ENCODE measurements around the gene ZFAND2B. TPM values are rescaled to one million over a fixed set of nuclear protein-coding genes. Genes with fewer than 3 reads are reported as not detected.
A peak's percentile ranks its signal among the peaks of the same experiment; 100 is the strongest.

The ZFAND2B gene
- total RNA-seq, 1 donor from 2014 or later: 29.3 TPM

DNA sequence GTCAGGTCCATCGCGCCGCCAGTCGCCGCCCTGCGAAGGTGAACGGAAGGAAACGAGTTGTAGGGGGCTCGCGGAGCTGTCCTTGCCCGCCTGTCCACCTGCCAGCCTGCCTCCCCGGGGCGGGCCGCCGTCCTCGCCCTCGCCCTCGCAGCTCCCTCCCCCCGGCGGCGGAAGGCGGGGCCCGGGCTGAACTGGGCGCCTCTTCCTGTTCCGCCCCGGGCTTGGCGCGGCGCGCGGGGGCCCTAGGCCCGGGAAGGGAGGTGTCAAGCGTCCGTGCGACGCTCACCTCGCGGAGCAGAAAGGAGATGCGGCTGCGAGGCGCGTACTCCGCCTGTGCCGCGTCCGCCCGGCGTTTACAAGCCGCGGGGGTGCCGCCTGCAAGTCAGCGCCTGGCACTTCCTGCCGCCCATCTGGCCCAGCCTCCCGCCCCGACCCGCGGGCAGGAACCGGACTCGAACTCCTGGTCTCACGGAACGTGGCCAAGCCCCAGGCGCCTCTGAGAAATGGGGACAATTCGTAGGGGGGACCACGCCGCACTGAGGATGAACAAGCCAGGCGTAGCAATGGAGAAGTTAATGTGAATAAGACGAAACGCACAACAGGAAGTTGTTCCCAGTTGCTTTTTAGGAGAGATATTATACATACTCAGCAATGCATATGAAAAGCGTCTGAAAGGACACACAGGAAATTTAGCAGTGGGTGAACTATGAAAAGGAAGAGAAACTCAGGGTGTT is 29.6 kb upstream of the ZFAND2B start, which contains the start of gene CNPPD1:
Gene CNPPD1, minus strand, starts transcription at position 108 of the 734 bp plus-strand sequence. Its CDS starts 97 bp downstream, at position 11.
- TF ChIP-seq, protein P1, sequence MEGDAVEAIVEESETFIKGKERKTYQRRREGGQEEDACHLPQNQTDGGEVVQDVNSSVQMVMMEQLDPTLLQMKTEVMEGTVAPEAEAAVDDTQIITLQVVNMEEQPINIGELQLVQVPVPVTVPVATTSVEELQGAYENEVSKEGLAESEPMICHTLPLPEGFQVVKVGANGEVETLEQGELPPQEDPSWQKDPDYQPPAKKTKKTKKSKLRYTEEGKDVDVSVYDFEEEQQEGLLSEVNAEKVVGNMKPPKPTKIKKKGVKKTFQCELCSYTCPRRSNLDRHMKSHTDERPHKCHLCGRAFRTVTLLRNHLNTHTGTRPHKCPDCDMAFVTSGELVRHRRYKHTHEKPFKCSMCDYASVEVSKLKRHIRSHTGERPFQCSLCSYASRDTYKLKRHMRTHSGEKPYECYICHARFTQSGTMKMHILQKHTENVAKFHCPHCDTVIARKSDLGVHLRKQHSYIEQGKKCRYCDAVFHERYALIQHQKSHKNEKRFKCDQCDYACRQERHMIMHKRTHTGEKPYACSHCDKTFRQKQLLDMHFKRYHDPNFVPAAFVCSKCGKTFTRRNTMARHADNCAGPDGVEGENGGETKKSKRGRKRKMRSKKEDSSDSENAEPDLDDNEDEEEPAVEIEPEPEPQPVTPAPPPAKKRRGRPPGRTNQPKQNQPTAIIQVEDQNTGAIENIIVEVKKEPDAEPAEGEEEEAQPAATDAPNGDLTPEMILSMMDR (IDR thresholded peaks at IDR 0.05; ENCODE audit: unreplicated experiment): no peak
- DNase-seq (ENCODE audit: low spot score, unreplicated experiment): peak; percentile 73
- peak within 1 kb of the TSS; percentile 87 for H3K4me3 Mint-ChIP-seq (ENCODE audit: low read depth)
- peaks cover 8% of the 10 kb centered on the region for H3K36me3 Mint-ChIP-seq (ENCODE audit: insufficient read depth)
- H3K27ac Mint-ChIP-seq: peak within 1 kb of the TSS; percentile 97
- no peaks in the 10 kb centered on the region for H3K27me3 Mint-ChIP-seq
- H3K9me3 Mint-ChIP-seq (ENCODE audit: low read depth): no peaks in the 10 kb centered on the region
- H3K4me1 Mint-ChIP-seq (ENCODE audit: low read depth): peaks cover 20% of the 10 kb centered on the region

DNA sequence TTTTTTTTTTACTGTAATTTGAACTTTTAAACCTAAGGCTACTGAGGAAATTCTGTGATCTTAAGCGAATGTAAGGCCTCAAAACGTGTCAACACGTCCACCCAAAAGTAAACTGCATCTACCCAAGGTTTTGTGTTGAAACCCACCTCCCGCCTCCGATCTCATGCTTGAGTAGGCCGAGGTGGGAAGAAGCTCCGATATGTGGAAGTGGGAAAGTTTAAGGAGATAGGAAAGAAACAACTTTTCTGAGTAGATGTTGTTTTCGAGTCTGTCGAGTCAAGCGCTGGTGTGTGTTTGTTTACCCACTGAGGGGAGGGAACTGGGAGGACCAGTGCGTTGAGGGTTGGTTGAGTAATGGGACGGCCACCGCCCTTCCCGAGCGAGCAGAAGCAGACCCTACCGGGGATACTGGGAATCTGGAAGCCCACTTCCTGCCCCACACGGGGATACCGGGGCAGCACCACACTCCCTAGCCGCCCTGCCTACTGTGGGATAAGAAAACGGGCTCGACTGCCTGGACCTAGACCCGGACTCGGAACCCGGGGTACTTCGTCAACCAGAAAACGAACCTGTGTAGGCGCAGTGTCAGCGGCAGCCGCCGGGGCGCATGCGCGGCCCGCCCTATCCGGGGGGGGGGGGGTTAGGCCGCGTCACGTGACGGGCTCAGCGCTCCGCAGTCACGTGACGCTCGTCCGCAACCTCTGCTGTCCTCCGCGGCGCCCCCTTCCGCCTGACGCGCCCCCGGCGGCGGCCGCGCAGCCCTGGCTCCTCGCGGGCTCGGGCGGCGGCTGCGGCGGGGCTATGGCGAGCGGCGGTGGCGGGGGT is 28.8 kb upstream of the ZFAND2B start, which contains the start of gene RETREG2:
Gene RETREG2, plus strand, starts transcription at position 724 of the 825 bp plus-strand sequence. Its CDS starts 78 bp downstream, at position 802.
- TF ChIP-seq, protein P1 (IDR thresholded peaks at IDR 0.05; ENCODE audit: unreplicated experiment): peak; percentile 54
- peaks cover 20% of the 10 kb centered on the region for H3K4me1 Mint-ChIP-seq (ENCODE audit: low read depth)

DNA sequence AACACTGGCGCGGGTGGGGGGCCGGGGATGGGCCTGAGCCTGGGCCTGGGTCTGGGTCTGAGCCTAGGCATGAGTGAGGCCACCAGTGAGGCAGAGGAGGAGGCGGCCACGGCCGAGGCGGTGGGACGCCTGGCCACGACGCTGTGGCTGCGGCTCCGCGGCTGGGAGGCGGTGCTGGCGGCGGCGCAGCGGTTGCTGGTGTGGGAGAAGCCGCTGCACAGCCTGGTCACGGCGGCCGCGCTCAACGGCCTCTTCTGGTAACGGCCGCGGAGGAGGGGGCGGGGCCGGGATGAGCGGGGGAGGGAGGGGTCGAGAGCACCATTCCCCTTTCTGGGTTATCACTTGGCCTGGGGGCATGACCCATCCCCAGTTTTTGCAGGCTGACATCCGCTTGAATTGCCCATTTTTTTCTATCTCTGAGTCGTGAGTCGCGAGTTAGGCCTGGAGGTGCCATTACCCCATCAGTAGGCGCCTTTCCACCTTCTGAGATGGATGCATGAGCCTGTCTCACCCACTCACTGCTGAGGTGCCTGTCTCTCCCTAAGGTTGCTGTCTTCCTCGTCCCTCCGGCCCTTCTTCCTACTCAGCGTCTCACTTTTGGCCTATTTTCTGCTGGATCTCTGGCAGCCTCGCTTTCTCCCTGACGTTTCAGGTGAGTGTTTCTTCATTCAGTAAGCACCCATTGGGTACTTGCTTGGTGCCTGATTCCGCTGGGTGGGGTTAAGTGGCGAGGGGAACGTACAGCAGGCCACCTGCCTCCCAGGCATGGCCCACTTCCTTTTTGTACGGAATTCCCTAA is 28.0 kb upstream of the ZFAND2B start:
- DNase-seq (ENCODE audit: low spot score, unreplicated experiment): no peak
- H3K36me3 Mint-ChIP-seq (ENCODE audit: insufficient read depth): peaks cover 10% of the 10 kb centered on the region
- H3K27ac Mint-ChIP-seq: peak overlapping the region; percentile 78
- no peaks in the 10 kb centered on the region for H3K9me3 Mint-ChIP-seq (ENCODE audit: low read depth)
- TF ChIP-seq, protein P1 (IDR thresholded peaks at IDR 0.05; ENCODE audit: unreplicated experiment): no peak
- peaks cover 20% of the 10 kb centered on the region for H3K4me1 Mint-ChIP-seq (ENCODE audit: low read depth)
- no peaks in the 10 kb centered on the region for H3K27me3 Mint-ChIP-seq
- H3K4me3 Mint-ChIP-seq (ENCODE audit: low read depth): peak overlapping the region; percentile 79

More for the DNA sequence above, 28.8 kb upstream of the ZFAND2B start, which contains the start of gene RETREG2:
- Mint-ChIP-seq H3K9me3 (ENCODE audit: low read depth) (no peaks in the 10 kb centered on the region), H3K4me3 (ENCODE audit: low read depth) (peak within 1 kb of the TSS; percentile 87), H3K36me3 (ENCODE audit: insufficient read depth) (peaks cover 8% of the 10 kb centered on the region), H3K27ac (peak within 1 kb of the TSS; percentile 97), H3K27me3 (no peaks in the 10 kb centered on the region)
- peak; percentile 81 for DNase-seq (ENCODE audit: low spot score, unreplicated experiment)

DNA sequence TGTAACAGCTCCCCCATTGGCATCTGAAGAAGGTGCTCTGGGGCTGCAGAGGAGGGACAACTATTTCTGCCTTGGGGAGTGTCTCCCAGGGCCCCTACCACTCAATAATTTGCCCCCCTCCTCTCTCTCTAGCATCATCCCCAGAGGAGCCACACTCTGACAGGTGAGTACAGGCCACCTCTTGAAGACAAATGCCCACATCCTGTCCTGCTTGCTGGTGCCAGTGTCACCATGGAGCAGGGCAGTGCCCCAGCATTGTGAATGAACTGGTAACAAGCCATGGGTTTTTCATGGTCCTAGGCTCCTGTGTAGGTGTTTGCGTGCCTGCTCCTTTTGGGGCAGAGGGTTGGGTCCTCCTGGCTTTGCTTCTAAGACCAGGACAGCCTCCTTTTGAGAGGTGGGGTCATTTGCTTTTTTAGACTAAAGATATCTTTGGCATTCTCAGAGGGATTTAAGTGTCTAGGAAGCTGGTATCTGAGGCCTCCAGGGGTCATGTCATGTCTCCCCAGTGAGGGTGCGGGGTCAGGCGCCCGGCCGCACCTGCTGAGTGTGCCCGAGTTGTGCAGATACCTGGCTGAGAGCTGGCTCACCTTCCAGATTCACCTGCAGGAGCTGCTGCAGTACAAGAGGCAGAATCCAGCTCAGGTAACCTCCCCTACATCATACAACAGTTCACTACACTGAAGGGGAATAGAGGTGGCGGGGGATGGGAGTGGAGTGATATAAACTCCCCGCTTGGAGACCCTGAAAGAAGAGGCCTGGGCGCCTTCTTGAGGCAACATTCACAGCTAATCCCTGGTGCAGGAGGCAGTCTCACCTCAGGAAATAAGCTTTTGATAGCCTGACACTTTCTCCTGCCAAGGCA is 26.7 kb upstream of the ZFAND2B start:
- Mint-ChIP-seq H3K27me3 (no peaks in the 10 kb centered on the region), H3K4me1 (ENCODE audit: low read depth) (peaks cover 18% of the 10 kb centered on the region), H3K27ac (no peak overlapping the region), H3K36me3 (ENCODE audit: insufficient read depth) (peaks cover 7% of the 10 kb centered on the region), H3K4me3 (ENCODE audit: low read depth) (peak overlapping the region; percentile 79), H3K9me3 (ENCODE audit: low read depth) (no peaks in the 10 kb centered on the region)
- no peak for DNase-seq (ENCODE audit: low spot score, unreplicated experiment)
- TF ChIP-seq, protein P1 (IDR thresholded peaks at IDR 0.05; ENCODE audit: unreplicated experiment): no peak
